NCI-H2107 treated with DMSO at 0.1 percent for 48 hours (cell line): ENCODE data around the gene GPR65.
A peak's percentile ranks its signal among the peaks of the same experiment; 100 is the strongest.

Experiments used
- DNase-seq: peaks from one replicate; lab custom pipeline; 2025; ENCODE audit not compliant: unreplicated experiment; lab: John Stamatoyannopoulos, UW

The GPR65 gene

GRCh38 chr14:88005050-88005481 lies at the start of gene GPR65:
Gene GPR65 (plus strand): TSS chr14:88005135. CDS start chr14:88010848, 5,713 bp downstream.
- no peak for DNase-seq

- peak; percentile 3 for DNase-seq
Measured at GRCh38 chr14:87955501-87955900, 49.4 kb upstream of the GPR65 start.

GRCh38 chr14:87960013-87960787 lies 44.7 kb upstream of the GPR65 start:
- no peak for DNase-seq

GRCh38 chr14:87961246-87961645 lies 43.7 kb upstream of the GPR65 start:
- no peak for DNase-seq

- DNase-seq: no peak
Measured at GRCh38 chr14:87966816-87967215, 38.1 kb upstream of the GPR65 start.

GRCh38 chr14:87967496-87967895 lies 37.4 kb upstream of the GPR65 start:
- no peak for DNase-seq

- no peak for DNase-seq
Measured at GRCh38 chr14:87971010-87971409, 33.9 kb upstream of the GPR65 start.

- no peak for DNase-seq
Measured at GRCh38 chr14:87975636-87976035, 29.3 kb upstream of the GPR65 start.

- DNase-seq: no peak
Measured at GRCh38 chr14:87979689-87980088, 25.2 kb upstream of the GPR65 start.

- DNase-seq: no peak
Measured at GRCh38 chr14:87989221-87989955, 15.5 kb upstream of the GPR65 start.

GRCh38 chr14:87989956-87990299 lies 15.0 kb upstream of the GPR65 start:
- no peak for DNase-seq

GRCh38 chr14:87990682-87991081 lies 14.3 kb upstream of the GPR65 start:
- no peak for DNase-seq

GRCh38 chr14:87992346-87992717 lies 12.6 kb upstream of the GPR65 start:
- no peak for DNase-seq

GRCh38 chr14:87992718-87993628 lies 12.0 kb upstream of the GPR65 start, which contains the start of gene GALC:
Gene GALC (minus strand): TSS chr14:87993182. CDS start chr14:87993164, 18 bp downstream.
- DNase-seq: peak; percentile 87

- DNase-seq: no peak
Measured at GRCh38 chr14:87994974-87995373, 10.0 kb upstream of the GPR65 start.

- no peak for DNase-seq
Measured at GRCh38 chr14:87995500-87996290, 9.2 kb upstream of the GPR65 start.

GRCh38 chr14:87996291-87996592 lies 8.7 kb upstream of the GPR65 start:
- DNase-seq: no peak

- DNase-seq: no peak
Measured at GRCh38 chr14:87998482-87998881, 6.5 kb upstream of the GPR65 start.

GRCh38 chr14:87999277-87999676 lies 5.7 kb upstream of the GPR65 start:
- DNase-seq: no peak

- DNase-seq: no peak
Measured at GRCh38 chr14:88002421-88003075, 2.4 kb upstream of the GPR65 start.
